B cell (primary cell): ENCODE data around the gene BCOR. TPM values are rescaled to one million over a fixed set of nuclear protein-coding genes. Genes with fewer than 3 reads are reported as not detected.

Experiments
- ATAC-seq: fragments of 200-7000 bp; cut with Tn5 transposase; one replicate; pipeline ENCODE4 v1.10.0; 2021; ENCODE audit warnings: low read depth, mild to moderate bottlenecking, moderate number of reproducible peaks, moderate library complexity
- CTCF ChIA-PET: fragments of 350-600 bp; sonication (Branson Sonifier 250); formaldehyde crosslinking; loops from one replicate; lab custom pipeline; 2021; ENCODE audit warnings: antibody characterized with exemption, inconsistent platforms; lab: Charles Lee
- POLR2A ChIA-PET: fragments of 350-600 bp; sonication (Branson Sonifier 250); formaldehyde crosslinking; loops from one replicate; lab custom pipeline; 2021; ENCODE audit warnings: antibody characterized with exemption; lab: Charles Lee
- DNase-seq: peaks from one replicate; pipeline ENCODE4 v3.0.0; 2013
- H2AFZ ChIP-seq: 2 replicates; pipeline ENCODE4 v1.6.1; 2012; ENCODE audit warnings: mild to moderate bottlenecking, low read depth, low read length; ENCODE audit not compliant: insufficient read depth, poor library complexity, severe bottlenecking
- H3K27ac ChIP-seq, 2 donors: 1 replicate in 1 of 2; 2 replicates in 1 of 2; pipeline ENCODE4 v1.5.1; 2012 to 2013; ENCODE audit warnings: low read length in 2 of 2, mild to moderate bottlenecking in 2 of 2, moderate library complexity in 1 of 2
- H3K27me3 ChIP-seq, 4 experiments: fragments of 200-600 bp in 1 of 4; sonication (generic) in 1 of 4; replicated peaks in 1 of 4; 1 replicate in 2 of 4; 2 replicates in 2 of 4; pipeline versions ENCODE4 v1.6.1 to v1.7.0; 2013 to 2016; ENCODE audit warnings: low read length in 3 of 4, mild to moderate bottlenecking in 2 of 4, mixed read lengths in 1 of 4, moderate library complexity in 1 of 4; ENCODE audit not compliant: insufficient read depth in 4 of 4, control insufficient read depth in 3 of 4; ENCODE audit errors: control extremely low read depth in 1 of 4
- H3K36me3 ChIP-seq, 2 experiments: replicated peaks in 1 of 2; 1 replicate in 1 of 2; 2 replicates in 1 of 2; pipeline versions ENCODE4 v1.6.1 to v1.7.1; 2013; ENCODE audit warnings: low read length in 1 of 2; ENCODE audit not compliant: insufficient read depth in 2 of 2, control insufficient read depth in 1 of 2; ENCODE audit errors: control extremely low read depth in 1 of 2, extremely low read depth in 1 of 2
- H3K4me1 ChIP-seq, 2 donors: fragments of 200-600 bp in 1 of 2; sonication (generic) in 1 of 2; 1 replicate in 1 of 2; 2 replicates in 1 of 2; pipeline versions ENCODE4 v1.5.1 to v1.6.1; 2013 to 2017; ENCODE audit warnings: low read length in 2 of 2; ENCODE audit not compliant: control insufficient read depth in 2 of 2, insufficient read depth in 2 of 2
- H3K4me2 ChIP-seq: replicated peaks from 2 replicates; pipeline ENCODE3; 2012; ENCODE audit warnings: mild to moderate bottlenecking, low read depth, low read length; ENCODE audit not compliant: poor library complexity, severe bottlenecking
- H3K4me3 ChIP-seq, 5 experiments: fragments of 200-600 bp in 1 of 5; sonication (generic) in 1 of 5; 1 replicate in 3 of 5; 2 replicates in 2 of 5; pipeline versions ENCODE4 v1.5.1 to v1.7.0; 2011 to 2016; ENCODE audit warnings: low read length in 4 of 5, mild to moderate bottlenecking in 4 of 5, low read depth in 2 of 5, control low read depth in 1 of 5, moderate library complexity in 1 of 5; ENCODE audit not compliant: insufficient read depth in 1 of 5; ENCODE audit errors: control extremely low read depth in 1 of 5, extremely low read depth in 1 of 5
- H3K79me2 ChIP-seq: fragments of 200-600 bp; sonication (generic); one replicate; pipeline ENCODE4 v1.6.0; 2016; ENCODE audit warnings: low read length; ENCODE audit not compliant: control insufficient read depth, insufficient read depth
- H3K9ac ChIP-seq: fragments of 200-600 bp; sonication (generic); 2 replicates; pipeline ENCODE4 v1.6.1; 2017; ENCODE audit warnings: mild to moderate bottlenecking, low read length, moderate library complexity
- H3K9me3 ChIP-seq, 3 donors: one replicate each; pipeline versions ENCODE4 v1.6.1 to v1.7.1; 2013; ENCODE audit warnings: low read length in 2 of 3; ENCODE audit not compliant: control insufficient read depth in 2 of 3, insufficient read depth in 1 of 3; ENCODE audit errors: control extremely low read depth in 1 of 3
- H4K20me1 ChIP-seq: 2 replicates; pipeline ENCODE4 v1.6.0; 2012; ENCODE audit warnings: mild to moderate bottlenecking, low read length; ENCODE audit not compliant: insufficient read depth, control insufficient read depth, poor library complexity, severe bottlenecking
- H3K27ac Mint-ChIP-seq: one replicate; pipeline ENCODE4 v1.8.0; 2021; ENCODE audit warnings: mixed read lengths
- H3K27me3 Mint-ChIP-seq: one replicate; pipeline ENCODE4 v1.8.0; 2021; ENCODE audit warnings: mixed read lengths
- H3K4me1 Mint-ChIP-seq: one replicate; pipeline ENCODE4 v1.8.0; 2021; ENCODE audit warnings: mixed read lengths
- H3K4me3 Mint-ChIP-seq: one replicate; pipeline ENCODE4 v1.8.0; 2021; ENCODE audit warnings: mixed read lengths
- H3K9me3 Mint-ChIP-seq: one replicate; pipeline ENCODE4 v1.8.0; 2022; ENCODE audit warnings: mixed read lengths; ENCODE audit not compliant: insufficient read depth
- CTCF ChIP-seq: fragments of 200-600 bp; IDR thresholded peaks from one replicate; pipeline ENCODE4 v1.8.0; 2022; ENCODE audit warnings: antibody characterized with exemption, mild to moderate bottlenecking
- EZH2 ChIP-seq: IDR thresholded peaks from 2 replicates; pipeline ENCODE4 v1.6.1; 2012; ENCODE audit warnings: borderline replicate concordance, low read depth, mild to moderate bottlenecking, moderate library complexity, low read length; ENCODE audit not compliant: insufficient read depth, poor library complexity, severe bottlenecking
- WGBS: methylation state at CpG from one replicate; pipeline ENCODE4 v1.1.5; 2013; ENCODE audit warnings: missing lambda C conversion rate; ENCODE audit not compliant: insufficient coverage; 5-methylcytosine and 5-hydroxymethylcytosine counted together
- intact Hi-C: fragments of 100-400 bp; cut with micrococcal nuclease; formaldehyde crosslinking; loops from one replicate; pipeline ENCODE4 v1.10.0; 2022
- polyA plus RNA-seq: library from polyadenylated mRNA; depleted of rRNA; stranded (reverse); fragments of >200 nt; gene quantifications from 2 replicates; pipeline ENCODE4 v1.2.3, GENCODE V29; 2012
- total RNA-seq, 2 donors: library from RNA; stranded (reverse); fragments of 120-200 nt in 1 of 2; gene quantifications; 1 replicate in 1 of 2; 2 replicates in 1 of 2; pipeline versions ENCODE4 v1.2.3 to v1.2.4, GENCODE V29; 2013 to 2022

The BCOR gene
- total and polyA plus RNA-seq, 2 donors (not counting 1 experiment from before 2014, with no cell fraction given): 19.0 to 65.3 TPM

- Mint-ChIP-seq H3K27ac (peak overlapping the region; percentile 81), H3K4me3 (peak overlapping the region; percentile 87), H3K9me3 (no peaks in the 10 kb centered on the region), H3K27me3 (no peaks in the 10 kb centered on the region), H3K4me1 (peaks cover 17% of the 10 kb centered on the region)
- intact Hi-C loops: no loop called here
- Histone ChIP-seq H4K20me1 (peaks cover 12% of the 10 kb centered on the region), H3K27ac (peak overlapping the region in 1 of 2 donors; percentile 55), H2AFZ (peak overlapping the region; percentile 60), H3K4me3 (peak overlapping the region; percentile 25 to 66 (median 55)), H3K9me3 (no peaks in the 10 kb centered on the region), H3K79me2 (no peaks in the 10 kb centered on the region), H3K9ac (peak overlapping the region; percentile 67), H3K36me3 (no peaks in the 10 kb centered on the region), H3K4me2 (peak overlapping the region; percentile 94), H3K4me1 (peaks cover 24 to 26% of the 10 kb centered on the region in 2 donors), H3K27me3 (peaks cover 0 to 7% (median 0%) of the 10 kb centered on the region in 4 experiments)
- TF ChIP-seq EZH2 (no peak), CTCF (no peak)
- DNase-seq: peak; percentile 74
- peak; percentile 31 for ATAC-seq
- WGBS: under 1% methylated on average over 62 of the region's 85 CpGs
- ChIA-PET POLR2A (interaction anchor here (0.6 to 1.8 kb wide), 3 partner anchors 62 to 631 kb away, joined by 4 to 8 read pairs (median 6); no protein-coding TSS in a partner anchor), CTCF (interaction anchor here (1.6 kb wide), 1 partner anchor 9 kb away, joined by 4 read pairs; no protein-coding TSS in a partner anchor)
These were observed 8.3 kb upstream of the BCOR start for GRCh38 chrX:40105835-40106675.
